Measurements from ENCODE around the gene CSNK2A1.

GRCh38 chr20:434661-435419 lies 108.8 kb downstream of the CSNK2A1 start:
- no peak for TF ChIP-seq POLR2AphosphoS5 (IDR thresholded peaks at IDR 0.05; ENCODE audit: borderline replicate concordance, low read depth, low read length)
- no peak for TF ChIP-seq EZH2 (IDR thresholded peaks at IDR 0.05)

All from SK-N-MC (cell line).